NCI-H1694 treated with DMSO at 0.1 percent for 48 hours (cell line): Measurements from ENCODE around the gene HIBCH.
"Not testable (repeated sequence)": the region's sequence is repeated elsewhere in the genome, so short reads cannot be mapped to it uniquely, and the experiment has no call there.

ENCODE experiments used
- DNase-seq: peaks from one replicate; lab custom pipeline; 2025; lab: John Stamatoyannopoulos, UW

The HIBCH gene

DNA sequence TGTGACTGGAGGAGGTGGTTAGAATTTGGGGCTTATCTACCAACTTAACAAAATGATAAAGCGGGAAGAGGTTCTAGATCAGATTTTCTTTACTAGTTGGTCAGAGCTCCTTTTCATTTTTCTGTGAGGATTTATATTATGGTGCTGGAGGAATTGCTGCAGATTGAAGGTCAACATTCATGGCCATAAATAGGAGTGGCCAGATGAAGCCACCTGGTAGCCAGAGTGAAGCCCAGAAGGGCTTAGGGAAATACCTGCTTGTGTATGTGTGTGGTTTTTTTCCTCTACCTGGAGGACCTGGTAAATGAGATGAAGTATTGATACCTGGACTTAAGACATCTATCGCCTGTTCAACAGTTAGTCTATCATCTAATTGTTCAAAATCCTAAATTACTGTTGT lies 134.2 kb downstream of the HIBCH start:
- DNase-seq, result no peak

DNA sequence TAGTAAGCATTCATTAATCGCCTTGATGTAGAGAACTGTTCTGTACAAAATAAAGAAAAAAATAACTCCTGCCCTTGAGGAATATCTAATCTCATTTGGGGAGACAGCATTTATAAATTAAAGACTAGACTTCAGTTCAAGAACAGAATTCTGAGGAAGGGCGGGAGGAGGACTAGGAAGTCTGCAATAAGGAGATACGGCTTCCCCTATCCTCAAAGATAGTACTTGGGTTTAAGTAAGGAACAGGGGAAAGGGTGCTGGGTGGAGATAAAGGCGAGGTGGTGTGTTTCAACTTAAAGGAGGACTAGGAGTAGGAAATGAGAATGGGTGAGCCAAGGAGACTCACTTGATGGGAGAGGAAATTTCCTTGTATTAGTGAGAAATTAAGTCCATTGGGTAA lies 135.2 kb downstream of the HIBCH start:
- no peak for DNase-seq

DNA sequence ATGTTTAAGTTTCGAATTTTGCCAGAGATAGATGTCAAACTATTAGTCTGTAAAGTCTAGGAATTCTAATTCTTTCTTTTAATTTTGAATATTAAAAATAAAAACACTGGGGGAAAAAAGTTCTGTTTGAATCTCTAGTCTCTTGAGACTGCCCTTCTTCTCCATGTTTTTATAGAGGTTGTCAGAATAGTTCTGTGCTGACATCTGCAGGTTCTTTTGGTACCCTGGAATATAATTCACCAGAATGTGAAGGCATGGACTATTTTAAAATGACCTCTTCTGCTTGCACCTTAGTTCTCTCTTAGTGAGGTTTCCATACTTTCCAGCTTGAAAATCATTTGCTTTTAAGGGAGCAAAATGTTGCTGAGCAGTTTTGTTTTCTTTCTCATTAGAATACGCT lies 136.1 kb downstream of the HIBCH start:
- no peak for DNase-seq

DNA sequence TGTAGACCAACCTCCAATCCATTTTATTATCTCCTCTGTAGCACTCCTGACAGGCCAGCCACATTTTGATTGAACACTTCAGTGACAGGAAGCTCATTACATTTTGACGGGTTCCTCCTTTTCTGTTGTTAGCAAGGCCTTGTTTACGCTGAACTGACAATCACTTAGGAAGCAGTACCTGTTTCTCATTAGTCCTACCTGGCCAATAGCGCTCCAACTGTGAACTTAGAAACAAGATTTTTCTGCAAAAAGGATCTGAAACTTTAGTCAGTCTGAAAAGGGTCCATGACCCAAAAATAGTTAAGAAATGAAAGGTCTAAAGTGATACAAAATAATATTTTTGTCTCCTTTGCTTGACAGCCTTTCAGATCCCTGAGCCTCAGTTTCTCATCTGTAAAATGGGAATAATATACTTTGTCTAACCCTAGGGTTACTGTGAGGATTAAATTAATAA lies 137.5 kb downstream of the HIBCH start:
- no peak for DNase-seq

DNA sequence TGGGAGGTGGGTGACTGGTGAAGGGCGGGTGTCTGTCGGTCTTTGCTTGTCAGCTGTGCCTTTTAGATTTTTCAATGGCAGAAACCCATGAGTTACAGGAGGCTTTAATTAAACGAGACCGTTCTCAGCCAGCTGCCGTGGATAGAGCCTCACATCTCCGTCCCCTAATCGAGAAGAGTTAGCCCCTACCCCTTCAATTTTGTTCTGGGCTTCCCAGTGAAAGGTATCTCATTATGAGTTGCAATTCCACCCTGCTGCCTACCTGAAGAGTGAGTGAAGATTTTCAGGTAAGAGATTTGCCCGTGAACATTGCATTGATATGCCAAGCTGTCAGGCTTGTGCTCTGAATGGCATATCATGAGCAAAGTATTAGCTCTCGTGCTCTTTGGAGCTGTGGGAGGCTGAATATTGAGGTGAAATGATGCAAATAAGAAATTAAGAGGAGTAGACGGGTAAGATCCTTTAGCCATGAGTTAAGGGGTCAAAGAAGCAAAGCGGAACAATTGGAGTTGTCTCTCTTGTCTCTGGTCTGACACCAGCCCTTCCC lies 138.4 kb downstream of the HIBCH start:
- no peak for DNase-seq

DNA sequence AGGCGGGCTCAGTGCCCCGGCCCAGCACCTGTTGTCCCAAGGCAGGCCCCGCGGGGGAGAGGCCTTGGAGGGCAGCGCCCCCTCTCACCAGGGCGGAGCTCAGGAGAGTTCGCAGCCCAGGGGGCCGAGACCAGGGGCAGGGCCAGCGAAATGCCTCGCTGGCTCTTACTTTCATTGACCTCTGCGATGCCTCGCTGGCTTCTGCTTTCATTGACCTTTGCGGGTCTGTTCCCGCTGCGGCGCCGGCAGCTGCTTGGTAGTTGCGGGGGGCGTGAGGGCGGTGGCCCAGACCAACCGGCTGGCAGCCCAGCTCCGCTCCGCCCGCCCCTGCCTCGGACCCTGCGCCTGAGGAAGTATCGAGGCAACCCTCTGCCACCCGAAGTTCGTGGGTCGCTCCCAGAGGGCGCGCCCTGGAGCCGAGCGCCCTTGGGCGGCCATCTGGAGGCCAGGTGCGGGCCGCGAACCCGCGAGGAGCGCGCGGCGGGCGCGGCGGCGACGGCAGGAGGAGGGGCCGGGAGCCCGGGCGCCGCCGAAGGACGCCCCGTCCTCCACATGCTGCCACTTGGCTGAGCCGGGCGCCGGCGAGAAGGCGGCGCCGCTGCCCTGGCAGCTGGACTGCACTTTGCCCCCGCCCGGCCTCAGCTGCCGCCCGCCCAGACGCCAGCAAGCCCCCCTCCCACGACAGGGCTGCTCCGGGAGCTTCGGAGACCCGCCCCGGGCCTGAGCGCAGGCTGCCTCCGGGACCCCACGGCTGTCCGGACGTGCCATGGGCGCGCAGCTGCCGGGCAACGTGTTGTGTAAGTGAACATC lies 139.1 kb downstream of the HIBCH start:
- DNase-seq, result peak; percentile 21

DNA sequence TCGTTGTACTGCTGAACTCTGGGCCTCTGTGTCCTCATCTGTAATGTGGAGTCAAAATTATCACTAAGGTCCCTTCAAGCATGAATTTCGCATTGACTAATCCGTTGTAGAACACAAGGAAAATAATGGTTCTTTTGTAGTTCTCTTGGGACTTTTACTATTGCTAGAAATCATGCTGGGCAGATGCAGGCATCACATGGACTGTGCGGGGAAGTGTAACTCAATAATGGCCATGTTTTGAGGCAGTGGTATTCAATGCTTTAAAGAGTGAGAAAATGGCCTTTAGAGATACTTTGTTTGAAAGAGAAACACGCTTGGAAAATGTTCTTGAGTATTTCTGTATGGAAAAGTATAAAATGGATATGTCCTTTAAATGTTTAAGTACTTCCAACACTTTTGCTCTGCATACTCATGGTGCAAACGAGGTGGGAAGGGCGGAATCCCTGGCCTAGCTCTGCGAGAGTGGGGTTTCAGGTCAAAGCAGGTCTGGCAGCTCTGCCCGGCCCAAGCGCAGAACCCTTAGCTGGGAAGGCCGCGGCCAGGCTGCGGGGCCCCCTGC lies 139.8 kb downstream of the HIBCH start:
- peak; percentile 33 for DNase-seq

DNA sequence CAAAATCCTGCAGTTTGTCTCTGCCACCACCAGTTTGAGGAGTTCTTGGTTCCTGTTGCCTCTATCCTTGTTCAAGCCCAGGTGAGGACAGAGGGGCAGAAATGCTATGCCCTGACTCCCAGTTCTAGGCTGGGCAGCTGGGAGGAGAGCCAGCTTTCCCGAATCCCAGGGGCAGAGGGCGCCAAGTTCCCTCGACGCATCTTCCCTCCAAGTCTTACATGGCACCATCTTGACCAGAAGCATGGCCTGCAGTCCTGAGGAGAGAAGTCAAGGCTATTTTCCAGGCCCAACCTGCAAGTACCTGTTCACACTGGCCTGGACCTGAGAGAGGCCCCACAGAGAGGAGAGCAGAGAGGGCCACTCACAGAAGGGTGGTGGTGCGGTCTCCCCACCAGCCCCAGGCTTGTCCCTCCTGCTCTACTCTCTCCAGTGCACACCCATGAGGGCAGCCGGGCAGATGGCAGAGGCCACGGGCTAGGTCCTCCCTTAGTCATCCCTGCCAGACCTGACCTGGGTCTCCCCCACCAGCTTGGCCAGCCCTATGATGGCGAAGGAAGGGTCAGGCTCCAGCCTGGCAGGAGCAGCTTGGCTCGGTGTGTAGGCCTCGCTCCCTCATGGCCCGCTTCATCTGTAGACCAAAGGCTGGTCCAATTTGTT lies 141.4 kb downstream of the HIBCH start:
- no peak for DNase-seq

DNA sequence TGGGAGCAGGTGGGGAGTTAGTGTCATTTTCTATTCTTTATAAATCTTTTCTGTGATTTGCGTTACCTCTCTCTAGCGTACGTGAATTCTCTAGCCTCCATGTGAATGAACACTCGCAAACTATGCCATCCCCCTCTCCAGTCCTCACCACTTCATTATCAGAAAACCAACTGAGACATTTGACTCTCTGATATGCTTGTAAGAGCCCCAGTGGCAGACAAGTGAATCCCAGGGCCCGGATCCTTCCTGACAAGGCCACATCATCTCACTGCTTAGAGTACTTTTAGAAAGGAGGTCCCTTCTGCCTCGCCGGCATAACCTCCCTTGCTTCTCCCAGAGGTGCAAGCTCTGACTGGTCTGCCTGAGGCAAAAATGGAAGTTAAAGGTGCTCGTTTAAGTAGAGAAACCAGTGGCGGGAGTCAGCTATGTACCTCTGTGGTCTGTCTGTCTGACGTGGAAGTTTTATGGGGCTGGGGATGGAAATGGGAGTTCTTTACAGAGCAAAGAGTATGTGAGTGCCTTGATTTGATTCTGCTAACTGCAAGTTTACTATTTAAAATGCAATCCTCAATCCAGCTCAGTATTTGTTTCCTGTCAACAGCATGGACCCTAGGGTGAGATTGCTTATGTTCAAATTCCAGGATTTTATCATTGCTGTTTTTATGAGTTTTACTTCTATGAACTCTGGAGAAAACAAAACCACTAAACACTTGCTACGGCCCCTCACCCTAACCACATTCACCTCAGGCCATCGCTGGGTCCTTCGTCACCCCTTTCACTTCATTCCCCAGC lies 142.2 kb downstream of the HIBCH start:
- no peak for DNase-seq

DNA sequence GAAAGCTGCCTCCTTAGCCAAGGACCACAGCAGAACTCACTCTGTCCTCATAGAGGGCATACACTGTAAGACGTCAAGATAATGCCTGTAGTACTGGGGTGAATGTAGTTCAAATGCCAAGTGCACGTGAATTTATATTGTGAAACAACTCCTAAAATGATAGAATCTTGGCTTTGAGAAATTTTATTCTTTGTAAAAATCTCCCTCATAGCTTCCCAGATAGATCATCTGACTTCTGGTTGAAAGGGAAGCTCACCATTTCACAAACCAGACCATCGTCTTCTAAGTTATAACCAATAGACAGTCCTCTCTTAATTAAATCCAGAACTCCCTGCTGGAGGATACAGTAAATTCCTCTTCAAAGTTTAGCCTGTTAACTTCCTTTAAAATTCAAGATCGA lies 146.2 kb downstream of the HIBCH start:
- no peak for DNase-seq

DNA sequence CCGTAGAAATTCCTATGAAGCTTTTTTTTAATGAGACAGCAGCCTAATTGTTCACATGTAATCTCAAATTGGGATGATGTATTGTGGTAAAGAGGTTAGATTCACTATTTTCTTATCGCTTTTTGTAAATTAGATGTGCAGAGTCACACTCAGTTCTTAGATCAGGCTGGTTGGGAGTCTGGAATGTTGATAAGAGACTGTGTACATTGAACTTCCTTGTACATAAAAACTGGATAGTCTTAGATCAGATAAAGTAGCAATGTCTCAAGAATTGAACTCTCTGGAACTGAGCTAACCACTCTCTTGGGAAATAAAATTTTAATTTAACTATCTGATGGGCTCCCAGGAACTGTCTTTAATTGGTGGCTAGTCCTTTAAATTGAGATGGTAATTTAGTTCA lies 149.0 kb downstream of the HIBCH start:
- no peak for DNase-seq

DNA sequence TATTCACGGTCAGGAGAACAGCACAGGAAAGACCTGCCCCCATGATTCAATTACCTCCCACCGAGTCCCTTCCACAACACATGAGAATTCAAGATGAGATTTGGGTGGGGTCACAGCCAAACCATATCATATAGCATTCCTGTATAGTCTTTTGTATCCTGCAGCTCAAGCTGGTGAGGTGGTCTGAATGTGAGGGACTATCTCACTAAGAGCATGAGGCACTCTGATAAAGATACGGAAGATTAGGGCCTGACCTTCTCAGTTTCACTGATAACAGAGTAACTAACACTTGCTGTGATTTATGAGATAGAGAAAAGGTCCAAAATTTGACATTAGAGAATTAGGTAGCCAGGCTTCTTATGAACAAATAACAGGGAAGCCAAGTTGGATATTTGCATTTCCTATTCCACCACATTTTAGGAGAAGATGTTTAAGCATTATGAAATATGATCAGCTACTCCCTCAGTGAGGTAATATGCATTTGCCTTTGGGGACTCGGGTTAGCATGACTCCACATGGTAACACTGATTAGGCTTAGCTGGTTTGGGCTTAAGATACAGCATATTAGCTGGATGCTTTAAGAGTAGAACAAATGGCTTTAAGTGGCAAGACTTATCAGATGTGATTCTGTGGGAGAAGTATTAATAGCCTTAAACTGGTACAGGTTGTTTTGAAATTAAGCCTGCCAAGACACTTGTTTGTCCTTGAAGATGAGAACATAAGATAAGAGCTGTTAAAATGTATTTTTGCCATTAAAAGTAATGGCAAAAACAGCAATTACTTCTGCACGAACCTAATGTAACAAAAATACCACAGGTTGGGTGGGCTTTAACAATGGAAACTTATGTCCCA lies 150.2 kb downstream of the HIBCH start:
- no peak for DNase-seq

DNA sequence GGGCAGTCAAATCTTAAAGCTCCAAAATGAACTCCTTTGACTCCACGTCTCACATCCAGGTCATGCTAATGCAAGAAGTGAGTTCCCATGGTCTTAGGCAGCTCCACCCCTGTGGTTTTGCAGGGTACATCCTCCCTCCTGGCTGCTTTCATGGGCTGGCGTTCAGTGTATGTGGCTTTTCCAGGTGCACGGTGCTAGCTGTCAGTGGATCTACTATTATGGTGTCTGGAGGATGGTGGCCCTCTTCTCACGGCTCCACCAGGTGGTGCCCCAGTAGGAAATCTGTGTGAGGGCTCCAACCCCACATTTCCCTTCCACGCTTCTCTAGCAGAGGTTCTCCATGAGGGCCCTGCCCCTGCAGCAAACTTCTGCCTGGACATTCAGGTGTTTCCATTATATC lies 151.9 kb downstream of the HIBCH start:
- DNase-seq, result no peak

DNA sequence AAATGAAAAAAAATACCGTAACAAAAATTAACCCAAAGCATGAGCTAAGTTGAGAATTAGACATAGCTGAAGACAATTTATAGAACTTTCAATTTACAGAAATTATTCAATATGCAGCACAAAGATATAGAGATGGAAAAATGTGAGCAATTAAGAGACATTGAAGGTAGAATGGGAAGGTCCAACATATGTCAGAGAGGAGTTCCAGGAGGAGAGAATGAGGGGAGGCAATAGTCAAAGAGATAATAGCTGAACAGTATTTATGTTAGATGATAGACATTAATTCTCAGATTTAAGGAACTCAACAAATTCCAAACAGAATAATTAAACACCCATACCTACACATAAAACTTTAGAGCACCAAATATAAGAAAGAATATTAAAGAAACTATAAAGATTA lies 154.1 kb downstream of the HIBCH start:
- no peak for DNase-seq

DNA sequence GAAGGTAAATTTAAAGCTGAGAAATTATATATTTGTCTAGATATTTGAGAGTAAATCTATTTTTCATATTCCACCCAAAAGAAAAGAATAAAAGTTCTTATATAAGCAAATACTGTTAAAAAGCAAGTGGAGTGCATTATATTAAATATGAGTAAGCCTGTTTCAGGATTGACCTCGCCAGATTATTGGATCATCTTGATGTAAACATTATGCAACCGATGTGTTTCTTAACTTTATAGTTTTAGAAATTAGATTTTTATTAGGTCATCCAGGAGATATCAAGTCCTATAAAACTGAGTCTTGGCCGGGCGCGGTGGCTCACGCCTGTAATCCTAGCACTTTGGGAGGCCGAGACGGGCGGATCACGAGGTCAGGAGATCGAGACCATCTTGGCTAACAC lies 156.8 kb downstream of the HIBCH start:
- no peak for DNase-seq

DNA sequence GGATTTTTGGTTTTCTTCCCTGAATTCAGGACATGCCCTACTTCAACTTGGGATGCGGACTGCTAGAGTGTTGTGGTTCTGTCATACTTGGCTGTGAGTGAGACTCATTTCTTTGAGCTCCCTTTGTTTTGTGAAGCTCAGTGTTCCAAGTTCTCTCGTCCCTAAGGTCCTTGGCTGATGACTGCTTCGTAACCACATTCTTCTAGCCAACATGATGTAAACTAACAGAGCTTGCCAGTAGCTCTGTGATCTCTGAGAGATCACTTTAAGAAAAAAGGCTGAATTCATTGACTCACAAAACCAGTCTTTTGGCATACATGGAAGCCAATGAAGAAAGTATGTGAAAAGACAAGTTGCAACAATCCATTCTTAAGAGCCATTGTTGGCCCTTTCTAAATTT lies 160.2 kb downstream of the HIBCH start:
- DNase-seq, result no peak

DNA sequence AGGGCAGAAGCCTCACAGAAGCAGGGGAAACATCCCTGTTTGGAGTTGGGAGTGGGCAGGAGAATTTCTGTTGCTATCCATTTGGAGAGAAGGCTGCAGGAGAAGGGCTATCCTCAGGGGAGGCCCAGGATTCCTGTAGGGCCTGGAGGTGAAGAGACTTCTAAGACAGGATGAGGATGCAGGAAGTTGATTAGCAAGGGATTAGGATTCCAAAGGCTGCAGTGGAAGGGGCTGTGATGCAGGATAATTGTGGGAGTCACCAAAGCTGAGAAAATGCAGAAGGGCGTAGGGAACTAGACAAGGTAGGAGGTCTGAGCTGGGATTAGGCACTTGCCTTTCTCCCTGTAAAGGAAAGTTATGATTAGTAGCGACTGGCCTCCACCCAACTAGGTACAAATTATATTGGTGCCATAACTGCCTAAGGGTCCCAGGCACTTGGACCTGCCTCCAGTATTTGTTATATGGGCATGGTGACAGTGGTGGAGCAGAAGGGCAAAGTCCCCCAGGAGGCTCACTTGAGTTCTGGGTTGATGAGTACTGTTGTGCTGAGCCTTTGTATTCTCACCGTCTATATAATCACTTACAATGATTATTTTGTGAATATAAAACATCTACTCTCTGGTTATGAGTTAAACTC lies 160.7 kb downstream of the HIBCH start:
- no peak for DNase-seq

DNA sequence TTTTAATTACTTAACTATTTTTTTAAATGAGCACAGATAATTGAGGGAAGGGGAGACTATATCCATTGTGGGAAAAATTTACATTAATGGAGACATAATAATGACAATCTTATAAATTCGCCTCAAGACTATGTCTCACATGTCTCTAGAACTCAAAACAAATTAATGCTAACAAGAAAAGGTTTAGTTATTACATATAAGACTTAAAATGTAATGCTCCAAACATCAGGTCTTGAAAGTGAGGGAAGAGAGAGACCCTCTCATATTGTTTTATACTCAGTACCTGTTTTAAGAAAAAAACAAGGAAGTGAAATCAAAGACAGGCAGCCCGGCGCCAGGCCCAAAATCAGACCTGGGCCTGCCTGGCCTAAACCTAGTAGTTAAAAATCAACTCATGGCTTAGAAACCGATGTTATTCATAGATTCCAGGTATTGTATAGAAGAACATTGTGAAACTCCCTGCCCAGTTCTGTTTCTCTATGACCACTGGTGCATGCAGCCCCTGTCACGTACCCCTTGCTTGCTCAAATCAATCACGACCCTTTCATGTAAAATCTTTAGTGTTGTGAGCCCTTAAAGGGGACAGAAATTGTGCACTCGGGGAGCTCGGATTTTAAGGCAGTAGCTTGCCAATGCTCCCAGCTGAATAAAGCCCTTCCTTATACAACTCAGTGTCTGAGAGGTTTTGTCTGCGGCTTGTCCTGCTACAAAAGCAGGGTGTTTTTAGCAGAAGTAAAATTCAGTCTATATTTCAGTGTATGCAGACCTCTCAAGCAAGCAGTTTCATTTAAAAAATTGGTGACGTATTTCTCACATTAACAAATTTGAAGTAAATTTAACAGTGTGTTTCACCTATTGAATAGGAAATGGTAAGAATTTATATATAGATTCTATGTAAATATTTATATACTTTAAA lies 161.8 kb downstream of the HIBCH start:
- not testable (repeated sequence) for DNase-seq

DNA sequence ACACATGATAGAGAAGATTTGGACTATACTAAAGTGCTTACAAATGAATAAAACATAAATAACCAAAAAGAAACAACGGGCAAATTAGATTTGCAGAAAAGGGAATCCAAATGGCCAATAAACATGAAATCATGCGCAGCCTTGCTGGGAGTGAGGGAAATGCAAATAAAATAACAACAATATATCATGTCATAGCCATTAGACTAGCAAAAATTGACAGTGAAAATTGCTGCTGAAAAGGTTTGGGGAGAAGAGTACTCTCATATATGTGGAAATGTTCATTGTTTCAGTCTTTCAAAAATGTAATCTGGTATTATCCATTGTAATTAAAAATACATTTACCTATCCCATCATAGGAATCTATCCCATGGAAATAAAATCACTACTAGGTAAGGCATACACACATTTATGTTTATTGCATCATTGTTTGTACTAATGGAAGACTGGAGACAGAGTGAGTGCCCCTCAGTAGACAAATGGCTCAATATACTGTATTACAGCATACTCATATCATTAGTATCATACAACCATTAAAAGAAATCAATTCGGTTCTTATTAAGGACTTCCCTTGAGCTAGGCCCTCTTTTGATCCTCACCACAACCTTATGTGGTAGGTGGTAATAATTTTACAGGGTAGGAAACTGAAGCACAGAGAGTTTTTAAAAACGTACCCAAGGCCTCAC lies 163.0 kb downstream of the HIBCH start:
- DNase-seq, result no peak
